Measurements from ENCODE around the gene SIRT4. TPM values are rescaled to one million over a fixed set of nuclear protein-coding genes. Genes with fewer than 3 reads are reported as not detected.

Gene SIRT4
- total and polyA plus RNA-seq, 2 of the 4 experiments (the other 2 are of a cell fraction) = 0.87 to 2.0 TPM

- Histone ChIP-seq H3K4me2 (ENCODE audit: low read depth, low read length) (no peak overlapping the region), H2AK5ac (ENCODE audit: low read depth, low read length) (no peak overlapping the region), H4K91ac (ENCODE audit: insufficient read depth, low read depth, low read length) (no peak overlapping the region), H3K27ac (ENCODE audit: insufficient read depth, low read length) (no peak overlapping the region), H3K23ac (ENCODE audit: low read depth, low read length) (no peak overlapping the region), H2BK15ac (ENCODE audit: low read depth, low read length) (no peak overlapping the region), H3K18ac (ENCODE audit: low read depth, low read length) (no peak overlapping the region), H3K4me1 (ENCODE audit: control insufficient read depth, insufficient read depth, low read length) (no peaks in the 10 kb centered on the region), H3K4ac (ENCODE audit: low read depth, low read length) (no peak overlapping the region), H2AFZ (replicated peaks; ENCODE audit: low read length, poor library complexity) (peak overlapping the region; percentile 32), H3K27me3 (ENCODE audit: control insufficient read depth, insufficient read depth, low read length) (peaks cover 31% of the 10 kb centered on the region), H3K79me1 (ENCODE audit: low read depth in 1 of 2, low read length in 2 of 2) (no peaks in the 10 kb centered on the region), H2BK120ac (ENCODE audit: low read depth, low read length) (no peak overlapping the region), H3K9ac (ENCODE audit: low read depth, low read length) (no peak overlapping the region), H3K36me3 (ENCODE audit: control insufficient read depth, insufficient read depth, low read length) (no peaks in the 10 kb centered on the region), H3K9me3 (ENCODE audit: control insufficient read depth, insufficient read depth, low read length) (no peaks in the 10 kb centered on the region), H4K8ac (ENCODE audit: low read depth in 2 of 2, low read length in 2 of 2) (no peak overlapping the region), H3K9me1 (ENCODE audit: insufficient read depth, low read length) (0 out of 2 replicates have a peak, but pooled peaks cover under 1% of the 10 kb centered on the region), H4K20me1 (ENCODE audit: insufficient read depth, low read length) (no peaks in the 10 kb centered on the region), H3K56ac (ENCODE audit: extremely low read depth, insufficient read depth, low read length) (no peak overlapping the region), H3K14ac (replicated peaks; ENCODE audit: low read depth, low read length) (no peak overlapping the region), H3K4me3 (ENCODE audit: insufficient read depth, low read depth, low read length) (no peak overlapping the region), H2AK9ac (replicated peaks; ENCODE audit: low read depth, low read length, poor library complexity) (no peak overlapping the region), H4K5ac (ENCODE audit: low read depth, low read length) (no peak overlapping the region), H2BK5ac (ENCODE audit: low read depth, low read length, poor library complexity, severe bottlenecking) (no peak overlapping the region), H2BK20ac (ENCODE audit: low read depth, low read length) (no peak overlapping the region)
- POLR2A ChIA-PET (ENCODE audit: unreplicated experiment) = no interaction called here
- no TSS peak for BruUV-seq (replicated peaks)
- intact Hi-C loops (cut with micrococcal nuclease) (no loop called here), in situ Hi-C loops (cut with MboI; ENCODE audit: low sequenced_read_pairs) (no loop called here), dilution Hi-C loops (cut with HindIII; ENCODE audit: low sequenced_read_pairs, unreplicated experiment) (no loop called here)
- ATAC-seq (ENCODE audit: low read depth) = no peak
- CTCF ChIA-PET = interaction anchor here (0.6 to 1.6 kb wide), 4 partner anchors 10 to 224 kb away, joined by 3 to 15 read pairs (median 8); partner anchors contain the start of gene POP5
- DNase-seq = no peak
- no peak for TF ChIP-seq USF2 (IDR thresholded peaks at IDR 0.05; ENCODE audit: low read depth, low read length)
- TF ChIP-seq RCOR1 (IDR thresholded peaks at IDR 0.05; ENCODE audit: insufficient replicate concordance, low read length) = no peak
- no peak for TF ChIP-seq SMC3 (IDR thresholded peaks at IDR 0.05; ENCODE audit: low read depth, low read length)
- no peak for TF ChIP-seq MAFK (IDR thresholded peaks at IDR 0.05; ENCODE audit: low read depth, low read length)
- no peak for TF ChIP-seq RFX5 (IDR thresholded peaks at IDR 0.05; ENCODE audit: low read depth, low read length)
- TF ChIP-seq ELK1 (IDR thresholded peaks at IDR 0.05; ENCODE audit: borderline replicate concordance, low read depth, low read length) = no peak
- no peak for TF ChIP-seq CTCF (conservative IDR thresholded peaks at IDR 0.05; ENCODE audit: low read depth, low read length)
- no peak for TF ChIP-seq BHLHE40 (IDR thresholded peaks at IDR 0.05; ENCODE audit: low read depth, low read length)
- TF ChIP-seq FOS (IDR thresholded peaks at IDR 0.05; ENCODE audit: low read depth, low read length) = no peak
- TF ChIP-seq RAD21 (IDR thresholded peaks at IDR 0.05; ENCODE audit: low read length) = no peak
- no peak for TF ChIP-seq NFE2L2 (IDR thresholded peaks at IDR 0.05; ENCODE audit: low read depth, low read length)
- TF ChIP-seq MAZ (IDR thresholded peaks at IDR 0.05; ENCODE audit: borderline replicate concordance, low read depth, low read length) = no peak
- TF ChIP-seq POLR2A (IDR thresholded peaks at IDR 0.05; ENCODE audit: low read depth, low read length) = no peak
- no CpG with 5 or more reads among the region's 5 CpGs for WGBS, 2 experiments (ENCODE audit: extremely low coverage in 2 of 2, insufficient read length in 1 of 2)
Measured at GRCh38 chr12:120357104-120357503, 55.0 kb downstream of the SIRT4 start.
